H9 (cell line): ENCODE results near the gene GALNT2. TPM values are rescaled to one million over a fixed set of nuclear protein-coding genes. Genes with fewer than 3 reads are reported as not detected.

ENCODE experiments used
- DNase-seq: peaks from one replicate; pipeline ENCODE4 v3.0.0-alpha.2; 2017
- H2AFZ ChIP-seq: one replicate; pipeline ENCODE4 v1.6.1; 2013; ENCODE audit warnings: mild to moderate bottlenecking, low read length, control low read depth, moderate library complexity
- H2AK5ac ChIP-seq: 2 replicates; pipeline ENCODE4 v1.6.1; 2013; ENCODE audit warnings: low read length, control low read depth, mixed read lengths; ENCODE audit not compliant: insufficient read length
- H2BK120ac ChIP-seq: one replicate; pipeline ENCODE4 v1.6.1; 2013; ENCODE audit warnings: low read depth, mild to moderate bottlenecking, low read length, control low read depth, inconsistent platforms; ENCODE audit not compliant: poor library complexity, severe bottlenecking
- H2BK12ac ChIP-seq: 2 replicates; pipeline ENCODE4 v1.6.1; 2013; ENCODE audit warnings: low read length, control low read depth, mixed read lengths, low read depth; ENCODE audit not compliant: insufficient read length
- H2BK15ac ChIP-seq: 2 replicates; pipeline ENCODE4 v1.6.1; 2013; ENCODE audit warnings: low read depth, low read length, control low read depth
- H2BK20ac ChIP-seq: one replicate; pipeline ENCODE4 v1.6.1; 2013; ENCODE audit warnings: low read depth, mild to moderate bottlenecking, low read length, control low read depth, inconsistent platforms; ENCODE audit not compliant: poor library complexity, severe bottlenecking
- H2BK5ac ChIP-seq: 2 replicates; pipeline ENCODE4 v1.6.1; 2013; ENCODE audit warnings: low read length, control low read depth, mixed read lengths; ENCODE audit not compliant: insufficient read length
- H3K14ac ChIP-seq: 2 replicates; pipeline ENCODE4 v1.6.1; 2013; ENCODE audit warnings: low read length, control low read depth; ENCODE audit not compliant: insufficient read depth
- H3K18ac ChIP-seq: 2 replicates; pipeline ENCODE4 v1.6.1; 2013; ENCODE audit warnings: low read depth, mild to moderate bottlenecking, mixed read lengths, low read length, control low read depth; ENCODE audit not compliant: insufficient read length
- H3K23ac ChIP-seq: 2 replicates; pipeline ENCODE4 v1.6.1; 2013; ENCODE audit warnings: low read length, control low read depth, mixed read lengths, low read depth; ENCODE audit not compliant: insufficient read length
- H3K23me2 ChIP-seq: 2 replicates; pipeline ENCODE4 v1.6.1; 2013; ENCODE audit warnings: low read depth, mild to moderate bottlenecking, mixed read lengths, low read length, control low read depth; ENCODE audit not compliant: insufficient read length, poor library complexity, severe bottlenecking
- H3K27ac ChIP-seq: 2 replicates; pipeline ENCODE4 v1.5.1; 2013; ENCODE audit warnings: low read length, control low read depth, mixed read lengths, low read depth; ENCODE audit not compliant: insufficient read length
- H3K27me3 ChIP-seq: 2 replicates; pipeline ENCODE4 v1.6.1; 2013; ENCODE audit warnings: low read length, control low read depth, inconsistent platforms; ENCODE audit not compliant: insufficient read depth
- H3K4ac ChIP-seq: 2 replicates; pipeline ENCODE4 v1.6.1; 2013; ENCODE audit warnings: low read depth, mild to moderate bottlenecking, control low read depth, inconsistent platforms, low read length, moderate library complexity
- H3K4me1 ChIP-seq: 2 replicates; pipeline ENCODE4 v1.6.1; 2013; ENCODE audit warnings: low read length, control low read depth, inconsistent platforms; ENCODE audit not compliant: insufficient read depth
- H3K4me2 ChIP-seq: 2 replicates; pipeline ENCODE4 v1.6.1; 2013; ENCODE audit warnings: low read length, control low read depth, mixed read lengths; ENCODE audit not compliant: insufficient read length, insufficient read depth
- H3K56ac ChIP-seq: 2 replicates; pipeline ENCODE4 v1.6.1; 2013; ENCODE audit warnings: low read depth, mild to moderate bottlenecking, mixed read lengths, low read length, control low read depth; ENCODE audit not compliant: insufficient read length
- H3K79me1 ChIP-seq: 2 replicates; pipeline ENCODE4 v1.6.1; 2013; ENCODE audit warnings: low read depth, mild to moderate bottlenecking, moderate library complexity, low read length, control low read depth, inconsistent platforms; ENCODE audit not compliant: insufficient read depth, poor library complexity, severe bottlenecking
- H3K79me2 ChIP-seq: 2 replicates; pipeline ENCODE4 v1.6.1; 2013; ENCODE audit warnings: low read length, control low read depth, inconsistent platforms; ENCODE audit not compliant: insufficient read depth
- H3K9ac ChIP-seq: 2 replicates; pipeline ENCODE4 v1.6.1; 2013; ENCODE audit warnings: low read length, control low read depth, mixed read lengths; ENCODE audit not compliant: insufficient read length; ENCODE audit errors: extremely low read depth
- H3K9me3 ChIP-seq: one replicate; pipeline ENCODE4 v1.6.1; 2013; ENCODE audit warnings: low read depth, low read length, inconsistent platforms; ENCODE audit not compliant: control insufficient read depth
- H3T11ph ChIP-seq: one replicate; pipeline ENCODE4 v1.6.1; 2013; ENCODE audit warnings: mild to moderate bottlenecking, low read length, control low read depth, inconsistent platforms
- H4K20me1 ChIP-seq: one replicate; pipeline ENCODE4 v1.6.1; 2013; ENCODE audit not compliant: control insufficient read depth, insufficient read length, insufficient read depth
- H4K5ac ChIP-seq: 2 replicates; pipeline ENCODE4 v1.6.1; 2013; ENCODE audit warnings: low read depth, mild to moderate bottlenecking, mixed read lengths, low read length, control low read depth; ENCODE audit not compliant: insufficient read length
- H4K8ac ChIP-seq: replicated peaks from 2 replicates; pipeline ENCODE4 v1.6.1; 2013; ENCODE audit warnings: low read length, control low read depth, mixed read lengths, low read depth; ENCODE audit not compliant: insufficient read length
- H4K91ac ChIP-seq: 2 replicates; pipeline ENCODE4 v1.6.1; 2013; ENCODE audit warnings: low read depth, mild to moderate bottlenecking, moderate library complexity, mixed read lengths, low read length, control low read depth; ENCODE audit not compliant: insufficient read length
- H3K27ac Mint-ChIP-seq, 3 experiments: 2 replicates in 2 of 3; 3 replicates in 1 of 3; pipeline ENCODE4 v1.8.0; 2020 to 2021; ENCODE audit warnings: mixed read lengths in 3 of 3, mild to moderate bottlenecking in 1 of 3, moderate library complexity in 1 of 3
- H3K27me3 Mint-ChIP-seq: 2 replicates; pipeline ENCODE4 v1.8.0; 2021; ENCODE audit warnings: low read depth, mild to moderate bottlenecking, moderate library complexity, mixed read lengths
- H3K36me3 Mint-ChIP-seq, 3 experiments: 2 replicates in 2 of 3; 3 replicates in 1 of 3; pipeline ENCODE4 v1.8.0; 2020 to 2021; ENCODE audit warnings: low read depth in 3 of 3, mixed read lengths in 3 of 3; ENCODE audit not compliant: insufficient read depth in 1 of 3
- H3K4me1 Mint-ChIP-seq, 2 experiments: 2 replicates each; pipeline ENCODE4 v1.8.0; 2020; ENCODE audit warnings: mixed read lengths in 2 of 2
- H3K4me3 Mint-ChIP-seq, 2 experiments: 2 replicates in 1 of 2; 3 replicates in 1 of 2; pipeline ENCODE4 v1.8.0; 2020 to 2021; ENCODE audit warnings: mild to moderate bottlenecking in 2 of 2, mixed read lengths in 2 of 2, moderate library complexity in 1 of 2
- H3K9me3 Mint-ChIP-seq, 2 experiments: 2 replicates in 1 of 2; 3 replicates in 1 of 2; pipeline ENCODE4 v1.8.0; 2020; ENCODE audit warnings: mild to moderate bottlenecking in 2 of 2, mixed read lengths in 2 of 2, moderate library complexity in 1 of 2
- WGBS: extraction: QIAGEN DNeasy Blood & Tissue Kit; methylation state at CpG from one replicate; pipeline ENCODE4 v1.1.7; 2013; ENCODE audit warnings: missing lambda C conversion rate, low lambda C conversion rate, mixed read lengths; ENCODE audit not compliant: insufficient read length; ENCODE audit errors: extremely low coverage; 5-methylcytosine and 5-hydroxymethylcytosine counted together
- total RNA-seq: library from RNA; stranded (reverse); gene quantifications from 2 replicates; pipeline ENCODE4 v1.2.1, GENCODE V29; 2021
- TF ChIP-seq, protein P1 (sequence below): fragments of 200-600 bp; sonication (generic); conservative IDR thresholded peaks from 3 replicates; pipeline ENCODE4 v1.8.0; 2021; ENCODE audit warnings: antibody characterized with exemption, mild to moderate bottlenecking

GALNT2 gene
- total RNA-seq, 1 experiment from 2014 or later, result 57.6 TPM

DNA sequence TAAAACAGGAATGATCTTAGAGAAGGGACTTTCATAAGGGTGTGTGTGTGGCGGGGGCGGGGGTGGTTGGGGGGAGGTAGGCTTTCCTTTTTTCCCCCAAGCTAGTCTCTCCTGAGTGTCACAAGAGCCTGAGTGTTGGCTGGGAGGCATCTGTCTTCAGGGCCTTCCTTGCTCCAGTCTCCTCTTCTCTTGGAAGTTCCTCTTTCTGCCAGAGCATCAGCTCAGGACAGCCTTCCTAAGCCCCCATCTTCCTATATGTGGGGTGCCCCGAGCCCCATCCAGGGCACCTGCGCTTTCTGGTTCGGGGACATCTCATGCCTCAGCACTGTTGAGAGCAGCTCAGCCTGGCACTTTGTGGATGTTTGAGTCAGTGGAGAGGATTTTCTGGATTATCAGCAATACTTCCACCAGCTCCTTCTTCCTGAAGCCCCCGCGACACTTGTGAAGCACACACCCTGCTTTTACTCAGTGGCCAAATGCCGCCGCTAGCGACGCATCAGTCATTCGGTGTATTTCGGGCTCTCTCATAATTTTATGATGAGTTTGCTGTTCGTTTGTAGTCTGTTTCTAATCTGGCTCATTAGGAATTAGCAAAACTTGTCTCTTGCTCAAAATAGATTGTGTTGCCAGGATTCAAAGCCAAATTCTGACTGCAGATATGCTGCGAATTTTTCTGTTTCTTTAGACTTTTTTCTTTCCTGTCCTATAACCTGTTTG, 61.7 kb downstream of the GALNT2 start:
- Histone ChIP-seq H3K79me2 (peaks cover 5% of the 10 kb centered on the region; the same call in 1 of the 2 replicates), H3K18ac (no peak overlapping the region), H3K4me1 (no peaks in the 10 kb centered on the region; the same call in 1 of the 2 replicates), H2BK20ac (no peak overlapping the region), H2BK15ac (no peak overlapping the region), H3K56ac (no peak overlapping the region), H3K23me2 (no peaks in the 10 kb centered on the region), H3T11ph (no peak overlapping the region), H3K79me1 (peaks cover 4% of the 10 kb centered on the region), H3K27me3 (no peaks in the 10 kb centered on the region), H2AK5ac (no peak overlapping the region), H3K14ac (no peak overlapping the region; the same call in 1 of the 2 replicates), H3K4me2 (no peak overlapping the region), H3K27ac (no peak overlapping the region), H4K5ac (no peak overlapping the region), H2BK120ac (no peak overlapping the region), H4K91ac (no peak overlapping the region), H2AFZ (no peak overlapping the region), H4K20me1 (no peaks in the 10 kb centered on the region), H4K8ac (no peak overlapping the region), H3K23ac (no peak overlapping the region), H3K4ac (no peak overlapping the region), H2BK5ac (no peak overlapping the region), H3K9ac (no peak overlapping the region), H3K9me3 (no peaks in the 10 kb centered on the region), H2BK12ac (no peak overlapping the region)
- Mint-ChIP-seq H3K9me3 (no peaks in the 10 kb centered on the region), H3K4me3 (no peak overlapping the region), H3K36me3 (no peaks in the 10 kb centered on the region; a peak in 1 of 7 replicates), H3K27me3 (no peaks in the 10 kb centered on the region), H3K4me1 (peaks cover 22 to 51% of the 10 kb centered on the region in 2 experiments), H3K27ac (peak overlapping the region in 2 of 3 experiments; percentile 58 to 73; a peak in 2 of 7 replicates)
- TF ChIP-seq, protein P1, sequence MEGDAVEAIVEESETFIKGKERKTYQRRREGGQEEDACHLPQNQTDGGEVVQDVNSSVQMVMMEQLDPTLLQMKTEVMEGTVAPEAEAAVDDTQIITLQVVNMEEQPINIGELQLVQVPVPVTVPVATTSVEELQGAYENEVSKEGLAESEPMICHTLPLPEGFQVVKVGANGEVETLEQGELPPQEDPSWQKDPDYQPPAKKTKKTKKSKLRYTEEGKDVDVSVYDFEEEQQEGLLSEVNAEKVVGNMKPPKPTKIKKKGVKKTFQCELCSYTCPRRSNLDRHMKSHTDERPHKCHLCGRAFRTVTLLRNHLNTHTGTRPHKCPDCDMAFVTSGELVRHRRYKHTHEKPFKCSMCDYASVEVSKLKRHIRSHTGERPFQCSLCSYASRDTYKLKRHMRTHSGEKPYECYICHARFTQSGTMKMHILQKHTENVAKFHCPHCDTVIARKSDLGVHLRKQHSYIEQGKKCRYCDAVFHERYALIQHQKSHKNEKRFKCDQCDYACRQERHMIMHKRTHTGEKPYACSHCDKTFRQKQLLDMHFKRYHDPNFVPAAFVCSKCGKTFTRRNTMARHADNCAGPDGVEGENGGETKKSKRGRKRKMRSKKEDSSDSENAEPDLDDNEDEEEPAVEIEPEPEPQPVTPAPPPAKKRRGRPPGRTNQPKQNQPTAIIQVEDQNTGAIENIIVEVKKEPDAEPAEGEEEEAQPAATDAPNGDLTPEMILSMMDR, result no peak
- WGBS, result no CpG with 5 or more reads among the region's 15 CpGs
- no peak for DNase-seq
